GM03348 (cell line): Measurements from ENCODE around the gene PPP6R3.
"Not testable (repeated sequence)": the region's sequence is repeated elsewhere in the genome, so short reads cannot be mapped to it uniquely, and the experiment has no call there.

Experiments
- DNase-seq: peaks from one replicate; pipeline ENCODE4 v3.0.0; 2012; ENCODE audit warnings: low spot score

Gene PPP6R3

GRCh38 chr11:68527585-68527984 is 67.0 kb downstream of the PPP6R3 start:
- DNase-seq = no peak

- DNase-seq = no peak
Measured at GRCh38 chr11:68528630-68529029, 68.1 kb downstream of the PPP6R3 start.

GRCh38 chr11:68531129-68531693 is 70.7 kb downstream of the PPP6R3 start:
- DNase-seq = no peak

- no peak for DNase-seq
Measured at GRCh38 chr11:68532727-68533369, 72.3 kb downstream of the PPP6R3 start.

- DNase-seq = no peak
Measured at GRCh38 chr11:68533945-68534344, 73.4 kb downstream of the PPP6R3 start.

- DNase-seq = no peak
Measured at GRCh38 chr11:68535098-68535497, 74.5 kb downstream of the PPP6R3 start.

- DNase-seq = no peak
Measured at GRCh38 chr11:68536706-68537105, 76.2 kb downstream of the PPP6R3 start.

GRCh38 chr11:68538025-68538424 is 77.5 kb downstream of the PPP6R3 start:
- DNase-seq = no peak

GRCh38 chr11:68539395-68539794 is 78.8 kb downstream of the PPP6R3 start:
- no peak for DNase-seq

- not testable (repeated sequence) for DNase-seq
Measured at GRCh38 chr11:68540504-68540903, 80.0 kb downstream of the PPP6R3 start.

GRCh38 chr11:68541116-68541515 is 80.6 kb downstream of the PPP6R3 start:
- no peak for DNase-seq

- no peak for DNase-seq
Measured at GRCh38 chr11:68541991-68542390, 81.4 kb downstream of the PPP6R3 start.

GRCh38 chr11:68542617-68543016 is 82.1 kb downstream of the PPP6R3 start:
- peak; percentile 84 for DNase-seq

GRCh38 chr11:68543594-68543993 is 83.0 kb downstream of the PPP6R3 start:
- DNase-seq = no peak

- DNase-seq = no peak
Measured at GRCh38 chr11:68545347-68545746, 84.8 kb downstream of the PPP6R3 start.

- no peak for DNase-seq
Measured at GRCh38 chr11:68545796-68546195, 85.2 kb downstream of the PPP6R3 start.

- no peak for DNase-seq
Measured at GRCh38 chr11:68546555-68546954, 86.0 kb downstream of the PPP6R3 start.

- peak; percentile 64 for DNase-seq
Measured at GRCh38 chr11:68549789-68550484, 89.4 kb downstream of the PPP6R3 start.

GRCh38 chr11:68550485-68550817 is 89.9 kb downstream of the PPP6R3 start:
- DNase-seq = peak; percentile 48

- DNase-seq = no peak
Measured at GRCh38 chr11:68551223-68551622, 90.7 kb downstream of the PPP6R3 start.

- no peak for DNase-seq
Measured at GRCh38 chr11:68551777-68552176, 91.2 kb downstream of the PPP6R3 start.

GRCh38 chr11:68552542-68552941 is 92.0 kb downstream of the PPP6R3 start:
- no peak for DNase-seq

- no peak for DNase-seq
Measured at GRCh38 chr11:68560216-68560615, 99.7 kb downstream of the PPP6R3 start.

GRCh38 chr11:68563454-68563853 is 102.9 kb downstream of the PPP6R3 start:
- DNase-seq = no peak
